Fibroblast of lung (primary cell): ENCODE results near the gene TOR1B. TPM values are rescaled to one million over a fixed set of nuclear protein-coding genes. Genes with fewer than 3 reads are reported as not detected.

Experiments
- DNase-seq, 2 donors: peaks; one replicate each; pipeline versions ENCODE4 v3.0.0 to v3.0.0-alpha.2; 2010; ENCODE audit warnings: low read depth in 2 of 2
- H2AFZ ChIP-seq: 2 replicates; pipeline ENCODE4 v1.5.1; 2012; ENCODE audit warnings: low read length, control low read depth, inconsistent platforms
- H3K27ac ChIP-seq: 2 replicates; pipeline ENCODE4 v1.5.1; 2011; ENCODE audit warnings: low read length, control low read depth; ENCODE audit not compliant: insufficient read depth
- H3K27me3 ChIP-seq: 2 replicates; pipeline ENCODE4 v1.5.1; 2011; ENCODE audit warnings: mild to moderate bottlenecking, low read length; ENCODE audit not compliant: control insufficient read depth, insufficient read depth
- H3K36me3 ChIP-seq: 2 replicates; pipeline ENCODE4 v1.5.1; 2011; ENCODE audit warnings: low read length; ENCODE audit not compliant: control insufficient read depth, insufficient read depth
- H3K4me1 ChIP-seq: 2 replicates; pipeline ENCODE4 v1.5.1; 2011; ENCODE audit warnings: low read length; ENCODE audit not compliant: control insufficient read depth, insufficient read depth; ENCODE audit errors: extremely low read depth
- H3K4me2 ChIP-seq: 2 replicates; pipeline ENCODE4 v1.5.1; 2011; ENCODE audit warnings: low read length, control low read depth; ENCODE audit not compliant: insufficient read depth; ENCODE audit errors: extremely low read depth
- H3K4me3 ChIP-seq, 4 experiments: fragments of 200-600 bp in 1 of 4; sonication (generic) in 1 of 4; replicated peaks in 1 of 4; 2 replicates each; pipeline ENCODE4 v1.5.1; 2011 to 2016; ENCODE audit warnings: low read length in 4 of 4, low read depth in 3 of 4, mild to moderate bottlenecking in 3 of 4, control low read depth in 2 of 4, inconsistent platforms in 1 of 4, mixed read lengths in 1 of 4; ENCODE audit not compliant: insufficient read depth in 1 of 4; ENCODE audit errors: control extremely low read depth in 1 of 4
- H3K79me2 ChIP-seq: 2 replicates; pipeline ENCODE4 v1.5.1; 2012; ENCODE audit warnings: mild to moderate bottlenecking, low read length, inconsistent platforms; ENCODE audit not compliant: control insufficient read depth, insufficient read depth
- H3K9ac ChIP-seq: 2 replicates; pipeline ENCODE4 v1.5.1; 2011; ENCODE audit warnings: mild to moderate bottlenecking, low read length, control low read depth; ENCODE audit not compliant: insufficient read depth
- H3K9me3 ChIP-seq: 2 replicates; pipeline ENCODE4 v1.5.1; 2012; ENCODE audit warnings: low read depth, low read length; ENCODE audit not compliant: control insufficient read depth, insufficient read depth
- H4K20me1 ChIP-seq: 2 replicates; pipeline ENCODE4 v1.5.1; 2011; ENCODE audit warnings: low read length; ENCODE audit not compliant: control insufficient read depth, insufficient read depth; ENCODE audit errors: extremely low read depth
- EZH2 ChIP-seq: IDR thresholded peaks from 2 replicates; pipeline ENCODE4 v1.5.1; 2012; ENCODE audit warnings: low read length, control low read depth, mild to moderate bottlenecking; ENCODE audit errors: missing control alignments
- polyA plus RNA-seq, 2 donors: library from polyadenylated mRNA; depleted of rRNA in 1 of 2; stranded (reverse) in 1 of 2; unstranded in 1 of 2; fragments of >200 nt; gene quantifications; 2 replicates each; pipeline ENCODE4 v1.2.1, GENCODE V29; 2011 to 2012; ENCODE audit warnings: missing spikeins in 1 of 2
- total RNA-seq: library from RNA; depleted of rRNA; stranded (reverse); fragments of >200 nt; gene quantifications from 2 replicates; pipeline ENCODE4 v1.2.1, GENCODE V29; 2014
- TF ChIP-seq, protein P1 (sequence below), 2 donors: IDR thresholded peaks in 1 of 2; conservative IDR thresholded peaks in 1 of 2; 1 replicate in 1 of 2; 2 replicates in 1 of 2; pipeline ENCODE4 v1.5.1; 2011 to 2012; ENCODE audit warnings: low read length in 2 of 2, control low read depth in 1 of 2, inconsistent platforms in 1 of 2, low read depth in 1 of 2, mild to moderate bottlenecking in 1 of 2

Gene TOR1B
- total and polyA plus RNA-seq, 2 donors (not counting 1 experiment from before 2014, with no cell fraction given) = 20.3 to 33.6 TPM

DNA sequence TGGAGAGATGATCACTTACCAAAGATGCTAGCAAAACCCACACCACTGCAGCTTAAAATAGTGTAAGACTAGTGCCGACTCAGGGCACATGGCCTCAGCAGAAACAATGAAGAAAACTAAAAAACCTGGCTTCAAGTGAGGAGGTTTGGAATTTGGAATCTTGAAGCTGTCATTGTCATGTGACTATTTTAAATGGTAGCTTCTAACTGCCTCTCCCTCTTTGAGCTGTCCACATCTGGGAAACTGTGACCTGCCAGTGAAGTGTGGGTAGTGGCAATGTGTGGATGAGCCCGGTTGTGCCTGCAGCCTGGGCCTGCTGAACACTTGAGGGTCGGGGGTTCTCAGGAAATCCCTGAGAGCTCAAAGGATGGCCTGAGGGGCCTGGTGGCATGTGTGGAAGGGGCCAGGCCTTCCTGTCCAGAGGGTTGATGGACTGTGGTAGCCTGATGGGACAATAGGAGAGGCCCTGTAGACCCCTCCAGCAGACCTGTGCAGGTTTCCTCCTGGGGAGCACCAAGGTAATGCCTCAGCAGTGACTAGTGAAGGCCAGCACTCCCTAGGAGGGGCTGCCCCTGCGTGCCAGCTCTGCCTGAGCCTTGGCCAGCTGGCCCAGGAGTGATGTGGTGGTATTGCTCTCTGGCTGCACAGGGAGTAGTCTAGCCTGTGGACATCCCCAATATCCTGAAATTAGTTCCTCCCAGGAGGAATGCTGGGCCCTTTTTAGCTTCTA lies 45.9 kb downstream of the TOR1B start:
- H3K27ac ChIP-seq = no peak overlapping the region
- no peaks in the 10 kb centered on the region for H3K27me3 ChIP-seq
- no peaks in the 10 kb centered on the region for H3K79me2 ChIP-seq
- H3K4me3 ChIP-seq = no peak overlapping the region
- no peaks in the 10 kb centered on the region for H3K9me3 ChIP-seq
- H3K9ac ChIP-seq = no peak overlapping the region
- TF ChIP-seq EZH2 = no peak
- TF ChIP-seq, protein P1, sequence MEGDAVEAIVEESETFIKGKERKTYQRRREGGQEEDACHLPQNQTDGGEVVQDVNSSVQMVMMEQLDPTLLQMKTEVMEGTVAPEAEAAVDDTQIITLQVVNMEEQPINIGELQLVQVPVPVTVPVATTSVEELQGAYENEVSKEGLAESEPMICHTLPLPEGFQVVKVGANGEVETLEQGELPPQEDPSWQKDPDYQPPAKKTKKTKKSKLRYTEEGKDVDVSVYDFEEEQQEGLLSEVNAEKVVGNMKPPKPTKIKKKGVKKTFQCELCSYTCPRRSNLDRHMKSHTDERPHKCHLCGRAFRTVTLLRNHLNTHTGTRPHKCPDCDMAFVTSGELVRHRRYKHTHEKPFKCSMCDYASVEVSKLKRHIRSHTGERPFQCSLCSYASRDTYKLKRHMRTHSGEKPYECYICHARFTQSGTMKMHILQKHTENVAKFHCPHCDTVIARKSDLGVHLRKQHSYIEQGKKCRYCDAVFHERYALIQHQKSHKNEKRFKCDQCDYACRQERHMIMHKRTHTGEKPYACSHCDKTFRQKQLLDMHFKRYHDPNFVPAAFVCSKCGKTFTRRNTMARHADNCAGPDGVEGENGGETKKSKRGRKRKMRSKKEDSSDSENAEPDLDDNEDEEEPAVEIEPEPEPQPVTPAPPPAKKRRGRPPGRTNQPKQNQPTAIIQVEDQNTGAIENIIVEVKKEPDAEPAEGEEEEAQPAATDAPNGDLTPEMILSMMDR (conservative IDR thresholded peaks at IDR 0.05 in 1 of 2, IDR thresholded peaks at IDR 0.05 in 1 of 2; ENCODE audit: low read depth in 1 of 2, low read length in 2 of 2) = no peak
- H3K36me3 ChIP-seq = peaks cover 1% of the 10 kb centered on the region
- no peaks in the 10 kb centered on the region for H3K4me1 ChIP-seq
- DNase-seq = no peak
- H3K4me2 ChIP-seq = no peak overlapping the region
- H4K20me1 ChIP-seq = no peaks in the 10 kb centered on the region
- H2AFZ ChIP-seq = no peak overlapping the region

DNA sequence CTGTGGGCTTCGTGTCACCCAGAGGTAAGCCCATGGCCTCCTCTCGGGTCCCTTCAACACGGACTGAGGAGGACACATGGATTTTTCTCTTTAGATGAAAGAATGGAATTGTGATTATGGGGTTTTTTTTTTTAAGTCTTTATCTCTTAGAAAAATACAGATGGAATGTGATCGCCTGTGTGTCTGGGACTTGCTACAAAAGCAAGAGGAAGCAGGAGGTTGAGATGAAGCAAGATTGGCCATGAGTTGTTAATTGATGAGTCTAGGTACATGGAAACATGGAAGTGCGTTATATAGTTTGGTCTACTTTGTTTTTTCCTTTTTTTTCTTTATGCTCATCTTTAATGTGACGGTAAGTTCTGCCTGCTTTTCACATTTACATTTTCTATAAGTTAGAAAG lies 46.9 kb downstream of the TOR1B start:
- H3K4me2 ChIP-seq = no peak overlapping the region
- no peaks in the 10 kb centered on the region for H3K27me3 ChIP-seq
- H3K9me3 ChIP-seq = no peaks in the 10 kb centered on the region
- H3K4me1 ChIP-seq = no peaks in the 10 kb centered on the region
- peak in 1 of 2 donors; percentile 86 for DNase-seq
- H3K79me2 ChIP-seq = no peaks in the 10 kb centered on the region
- H3K9ac ChIP-seq = no peak overlapping the region
- H3K4me3 ChIP-seq = no peak overlapping the region
- TF ChIP-seq, protein P1 (conservative IDR thresholded peaks at IDR 0.05 in 1 of 2, IDR thresholded peaks at IDR 0.05 in 1 of 2; ENCODE audit: low read depth in 1 of 2, low read length in 2 of 2) = no peak
- no peak for TF ChIP-seq EZH2
- no peak overlapping the region for H3K27ac ChIP-seq
- H3K36me3 ChIP-seq = peaks cover 3% of the 10 kb centered on the region
- H2AFZ ChIP-seq = no peak overlapping the region
- H4K20me1 ChIP-seq = no peaks in the 10 kb centered on the region

- no peak overlapping the region for H3K4me2 ChIP-seq
- DNase-seq = peak in 1 of 2 donors; percentile 82
- H3K4me1 ChIP-seq = no peaks in the 10 kb centered on the region
- TF ChIP-seq, protein P1 (conservative IDR thresholded peaks at IDR 0.05 in 1 of 2, IDR thresholded peaks at IDR 0.05 in 1 of 2; ENCODE audit: low read depth in 1 of 2, low read length in 2 of 2) = no peak
- no peak for TF ChIP-seq EZH2
- no peak overlapping the region for H3K27ac ChIP-seq
- H2AFZ ChIP-seq = no peak overlapping the region
- no peaks in the 10 kb centered on the region for H3K79me2 ChIP-seq
- H4K20me1 ChIP-seq = no peaks in the 10 kb centered on the region
- H3K4me3 ChIP-seq = no peak overlapping the region
- H3K9me3 ChIP-seq = no peaks in the 10 kb centered on the region
- no peak overlapping the region for H3K9ac ChIP-seq
- H3K36me3 ChIP-seq = peaks cover 3% of the 10 kb centered on the region
- no peaks in the 10 kb centered on the region for H3K27me3 ChIP-seq
Measured at GRCh38 chr9:129850821-129851550, 48.0 kb downstream of the TOR1B start.
